Dermis microvascular lymphatic vessel endothelial cell (primary cell): ENCODE measurements around the gene NR5A2. TPM values are rescaled to one million over a fixed set of nuclear protein-coding genes. Genes with fewer than 3 reads are reported as not detected.

Experiments used
- DNase-seq, 2 donors: peaks; one replicate each; pipeline versions ENCODE4 v3.0.0 to v3.0.0-alpha.2; 2010; ENCODE audit warnings: low read depth in 2 of 2
- total RNA-seq: library from RNA; depleted of rRNA; stranded (reverse); fragments of >200 nt; gene quantifications from 2 replicates; pipeline ENCODE4 v1.2.1, GENCODE V29; 2014

The NR5A2 gene
- total RNA-seq, 1 donor from 2014 or later, result 4.9 TPM

- DNase-seq, result no peak
These were observed 96.8 kb downstream of the NR5A2 start for GRCh38 chr1:200124309-200124708.

DNA sequence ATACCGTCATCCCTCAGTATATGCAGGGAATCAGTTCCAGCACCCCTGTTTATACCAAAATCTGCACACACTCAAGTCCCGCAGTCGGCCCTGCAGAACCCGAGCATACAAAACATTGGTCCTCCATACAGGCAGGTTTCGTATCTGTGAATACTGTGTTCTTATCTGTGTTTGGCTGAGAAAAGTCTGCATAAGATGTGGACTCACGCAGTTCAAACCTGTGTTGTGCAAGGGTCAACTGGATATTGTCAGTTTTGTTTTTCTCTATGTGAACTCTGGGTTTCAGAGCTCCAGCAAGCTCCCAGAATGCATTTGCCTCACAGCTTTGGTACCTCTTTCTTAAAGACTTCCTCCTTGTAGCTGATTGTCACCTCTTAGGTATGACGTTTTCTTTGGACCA, 100.6 kb downstream of the NR5A2 start:
- no peak for DNase-seq

- no peak for DNase-seq
These were observed 101.7 kb downstream of the NR5A2 start for GRCh38 chr1:200128944-200129879.

DNA sequence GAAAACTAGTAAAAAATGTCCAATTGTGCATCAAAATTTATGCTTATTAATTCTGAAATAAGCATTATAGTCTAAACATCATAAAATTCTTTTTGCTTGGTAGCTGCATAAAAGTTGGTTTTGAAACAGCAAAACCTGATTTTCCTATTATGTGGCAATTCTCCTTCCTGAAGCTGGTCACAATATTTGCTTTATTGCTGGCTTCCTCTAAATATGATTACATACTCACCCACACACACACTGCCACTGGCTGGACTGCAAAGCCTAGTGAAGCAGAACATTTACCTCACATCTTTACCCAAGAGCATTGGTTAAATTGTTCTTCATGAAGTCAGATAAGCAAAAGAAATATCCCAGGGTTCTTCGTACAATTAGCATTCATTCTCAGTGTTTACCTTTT, 103.0 kb downstream of the NR5A2 start:
- peak in 1 of 2 donors; percentile 46 for DNase-seq

DNA sequence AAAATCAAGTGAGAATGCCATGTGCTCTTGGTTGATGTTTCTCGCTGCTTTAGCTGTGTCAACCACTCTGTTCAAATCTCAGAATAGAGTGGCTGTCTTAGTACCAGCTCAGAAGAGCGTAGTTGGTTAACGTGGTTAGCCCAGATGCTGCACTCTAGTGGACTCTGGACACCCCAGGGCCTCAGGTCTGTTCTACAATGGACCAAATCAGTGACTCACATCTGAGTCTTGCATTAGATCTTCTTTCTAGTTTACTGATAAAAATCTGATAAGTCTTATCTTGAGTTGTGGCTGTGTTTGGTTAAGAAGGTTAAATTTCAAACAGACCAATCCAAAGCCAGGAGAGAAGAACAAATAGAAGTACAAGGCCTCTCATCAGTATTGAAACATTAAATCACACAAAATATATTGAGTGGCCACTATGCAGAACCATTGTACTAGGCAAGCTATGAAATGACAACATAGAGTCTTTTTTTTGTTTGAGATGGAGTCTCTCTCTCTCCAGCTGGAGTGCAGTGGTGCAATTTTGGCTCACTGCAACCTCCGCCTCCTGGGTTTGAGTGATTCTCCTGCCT, 104.1 kb downstream of the NR5A2 start:
- DNase-seq, result no peak

DNA sequence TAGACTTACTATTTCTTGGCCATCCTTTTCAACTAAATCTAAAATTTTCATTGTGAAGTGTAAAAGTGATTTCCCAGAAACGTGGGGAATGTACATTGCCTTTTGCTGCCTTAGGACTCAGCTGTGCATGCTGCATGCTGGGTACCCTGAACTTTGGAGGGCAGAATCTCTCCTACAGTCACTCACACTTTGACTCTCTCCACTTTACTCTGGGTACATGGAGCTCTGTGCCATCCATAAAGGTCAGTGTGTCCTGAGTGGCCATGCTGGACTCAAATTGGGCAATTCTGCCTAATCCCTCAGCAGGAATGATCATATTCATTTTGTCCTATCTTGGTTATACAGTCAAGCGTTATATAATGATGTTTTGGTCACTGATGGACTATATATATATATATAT, 105.6 kb downstream of the NR5A2 start:
- DNase-seq, result no peak

DNA sequence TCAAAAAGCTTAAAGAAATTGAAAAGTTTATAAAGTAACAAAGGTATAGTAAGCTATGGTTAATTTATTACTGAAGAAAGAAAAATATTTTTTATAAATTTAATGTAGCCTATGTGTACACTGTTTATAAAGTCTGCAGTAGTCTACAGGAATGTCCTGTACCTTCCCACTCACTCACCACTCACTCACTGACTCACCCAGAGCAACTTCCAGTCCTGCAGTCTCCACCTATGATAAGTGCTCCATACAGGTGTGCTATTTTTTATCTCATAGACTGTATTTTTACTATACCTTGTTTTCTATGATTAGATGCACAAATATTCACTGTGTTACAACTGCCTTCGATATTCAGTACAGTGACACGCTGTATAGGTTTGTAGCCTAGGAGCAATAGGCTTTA, 106.6 kb downstream of the NR5A2 start:
- no peak for DNase-seq

DNA sequence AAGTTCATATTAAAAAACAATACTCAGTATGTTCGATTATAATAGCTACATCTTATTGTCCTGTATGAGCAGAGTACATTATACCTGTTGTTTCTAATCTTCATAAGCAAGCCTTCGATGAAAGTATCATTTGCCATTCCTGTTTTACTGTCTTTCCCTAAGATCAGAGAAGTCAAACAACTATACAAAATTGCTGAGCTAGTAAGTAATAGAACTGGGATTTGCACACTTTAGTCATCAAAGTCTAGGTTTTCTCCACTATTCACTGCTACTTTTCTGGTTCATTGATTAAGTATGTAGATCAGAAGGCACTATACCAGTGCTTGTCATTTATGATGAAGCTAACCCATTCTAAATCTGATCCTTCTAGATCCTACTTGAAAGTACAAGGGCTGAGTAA, 108.9 kb downstream of the NR5A2 start:
- no peak for DNase-seq

DNA sequence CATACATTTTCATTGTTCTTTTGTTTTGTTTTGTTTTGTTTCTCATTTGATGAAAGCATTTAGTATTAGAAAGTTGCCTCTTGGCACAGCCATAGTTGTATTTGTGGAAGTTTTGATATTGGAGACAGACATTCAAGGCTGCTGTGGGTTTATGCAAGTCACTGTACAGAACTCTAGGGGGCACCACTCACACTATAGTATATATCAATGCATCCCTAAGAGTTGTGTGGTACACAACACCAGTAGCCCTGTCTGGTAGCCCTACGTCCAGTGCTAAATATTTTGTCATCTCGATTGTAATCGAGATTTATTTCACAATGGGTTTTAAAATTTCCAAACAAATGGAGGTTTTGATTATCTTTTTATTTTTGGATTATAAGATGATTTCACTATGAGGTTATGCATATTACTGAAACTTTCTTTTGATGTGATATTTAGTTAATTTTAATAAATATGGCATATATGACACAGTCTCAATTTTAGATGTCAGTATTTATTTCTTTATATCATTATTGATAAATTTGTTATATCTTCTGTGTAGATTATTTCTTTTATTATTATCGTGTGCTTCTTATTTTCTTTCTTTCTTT, 112.2 kb downstream of the NR5A2 start:
- peak; percentile 55 to 77 for DNase-seq

DNA sequence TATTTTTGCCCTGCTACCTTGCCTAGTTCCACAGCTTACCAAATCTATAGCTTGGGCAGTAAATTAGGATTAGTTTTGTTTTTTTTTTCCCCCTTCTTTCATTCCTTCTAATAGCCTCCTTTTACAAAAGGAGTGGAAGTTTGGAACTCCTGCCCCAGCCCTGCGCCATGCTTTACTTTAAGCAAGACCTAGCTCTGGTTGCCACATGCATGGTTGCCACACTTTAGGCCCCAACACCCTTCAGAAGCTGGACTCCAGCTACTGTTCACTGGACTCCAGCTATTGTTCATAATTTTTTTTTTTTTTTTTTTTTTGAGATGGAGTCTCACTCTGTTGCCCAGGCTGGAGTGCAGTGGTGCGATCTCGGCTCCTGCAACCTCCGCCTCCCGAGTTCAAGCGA, 115.8 kb downstream of the NR5A2 start:
- no peak for DNase-seq

GRCh38 chr1:200146100-200146499, 118.6 kb downstream of the NR5A2 start:
- DNase-seq, result no peak

DNA sequence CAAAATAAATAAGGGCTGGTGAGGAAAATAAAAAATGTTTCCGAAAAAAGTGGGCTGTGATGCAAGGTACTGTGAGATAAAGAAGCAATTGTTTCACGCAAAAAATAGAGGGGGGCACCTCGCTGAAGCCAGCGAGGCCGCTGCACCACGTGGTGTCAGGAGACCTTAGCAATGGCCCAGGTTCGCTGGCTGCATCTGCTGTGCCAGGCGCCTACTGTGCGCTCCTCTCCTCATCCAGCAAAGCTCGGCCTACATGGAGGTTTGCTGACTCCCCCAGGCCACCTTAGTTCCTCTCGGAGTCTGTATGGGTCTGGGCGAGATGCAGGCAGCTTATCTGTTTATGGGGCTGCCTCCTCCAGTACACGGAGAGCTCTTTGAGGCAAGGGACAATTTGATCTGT, 119.6 kb downstream of the NR5A2 start:
- no peak for DNase-seq

- no peak for DNase-seq
These were observed 120.2 kb downstream of the NR5A2 start for GRCh38 chr1:200147742-200148141.

GRCh38 chr1:200150006-200150405, 122.5 kb downstream of the NR5A2 start:
- no peak for DNase-seq

GRCh38 chr1:200150721-200151120, 123.2 kb downstream of the NR5A2 start:
- no peak for DNase-seq

- no peak for DNase-seq
These were observed 124.8 kb downstream of the NR5A2 start for GRCh38 chr1:200152336-200152735.

- DNase-seq, result peak; percentile 54 to 63
These were observed 126.0 kb downstream of the NR5A2 start for GRCh38 chr1:200153277-200154055.

- peak; percentile 15 to 91 for DNase-seq
These were observed 126.7 kb downstream of the NR5A2 start for GRCh38 chr1:200154069-200154767.

GRCh38 chr1:200157715-200158114, 130.2 kb downstream of the NR5A2 start:
- DNase-seq, result no peak

- DNase-seq, result no peak
These were observed 134.3 kb downstream of the NR5A2 start for GRCh38 chr1:200161801-200162200.

- DNase-seq, result no peak
These were observed 134.7 kb downstream of the NR5A2 start for GRCh38 chr1:200162258-200162657.
